ENCODE measurements around the gene ADPRH.

Gene ADPRH

GRCh38 chr3:119613201-119613600 lies 33.9 kb downstream of the ADPRH start:
- no peak overlapping the region for H3K4me3 ChIP-seq (ENCODE audit: low read depth, low read length)
- 0 out of 2 replicates have a peak, but pooled peaks cover 6% of the 10 kb centered on the region for H3K4me1 ChIP-seq (ENCODE audit: control insufficient read depth, insufficient read depth, low read length)
- no peak overlapping the region for H3K9ac ChIP-seq (ENCODE audit: low read length)
- H3K27me3 ChIP-seq (ENCODE audit: control insufficient read depth, insufficient read depth, low read length) = no peaks in the 10 kb centered on the region
- H3K27ac ChIP-seq (ENCODE audit: low read depth, low read length) = no peak overlapping the region
- H3K9me3 ChIP-seq (ENCODE audit: control insufficient read depth, insufficient read depth, low read depth, low read length) = no peaks in the 10 kb centered on the region
- H3K36me3 ChIP-seq (ENCODE audit: control insufficient read depth, insufficient read depth, low read length) = no peaks in the 10 kb centered on the region

GRCh38 chr3:119613872-119614271 lies 34.6 kb downstream of the ADPRH start:
- 0 out of 2 replicates have a peak, but pooled peaks cover 6% of the 10 kb centered on the region for H3K4me1 ChIP-seq (ENCODE audit: control insufficient read depth, insufficient read depth, low read length)
- H3K27ac ChIP-seq (ENCODE audit: low read depth, low read length) = no peak overlapping the region
- no peaks in the 10 kb centered on the region for H3K36me3 ChIP-seq (ENCODE audit: control insufficient read depth, insufficient read depth, low read length)
- no peak overlapping the region for H3K9ac ChIP-seq (ENCODE audit: low read length)
- H3K9me3 ChIP-seq (ENCODE audit: control insufficient read depth, insufficient read depth, low read depth, low read length) = no peaks in the 10 kb centered on the region
- no peak overlapping the region for H3K4me3 ChIP-seq (ENCODE audit: low read depth, low read length)
- no peaks in the 10 kb centered on the region for H3K27me3 ChIP-seq (ENCODE audit: control insufficient read depth, insufficient read depth, low read length)

GRCh38 chr3:119616056-119616455 lies 36.8 kb downstream of the ADPRH start:
- Histone ChIP-seq H3K9ac (ENCODE audit: low read length) (no peak overlapping the region), H3K27ac (ENCODE audit: low read depth, low read length) (no peak overlapping the region), H3K4me3 (ENCODE audit: low read depth, low read length) (no peak overlapping the region), H3K27me3 (ENCODE audit: control insufficient read depth, insufficient read depth, low read length) (no peaks in the 10 kb centered on the region), H3K36me3 (ENCODE audit: control insufficient read depth, insufficient read depth, low read length) (no peaks in the 10 kb centered on the region), H3K9me3 (ENCODE audit: control insufficient read depth, insufficient read depth, low read depth, low read length) (no peaks in the 10 kb centered on the region), H3K4me1 (ENCODE audit: control insufficient read depth, insufficient read depth, low read length) (no peaks in the 10 kb centered on the region)

- Histone ChIP-seq H3K36me3 (ENCODE audit: control insufficient read depth, insufficient read depth, low read length) (no peaks in the 10 kb centered on the region), H3K9ac (ENCODE audit: low read length) (no peak overlapping the region), H3K27ac (ENCODE audit: low read depth, low read length) (no peak overlapping the region), H3K4me3 (ENCODE audit: low read depth, low read length) (no peak overlapping the region), H3K4me1 (ENCODE audit: control insufficient read depth, insufficient read depth, low read length) (no peaks in the 10 kb centered on the region), H3K9me3 (ENCODE audit: control insufficient read depth, insufficient read depth, low read depth, low read length) (peaks cover 2% of the 10 kb centered on the region; the same call in 1 of the 2 replicates), H3K27me3 (ENCODE audit: control insufficient read depth, insufficient read depth, low read length) (no peaks in the 10 kb centered on the region)
These were observed 39.8 kb downstream of the ADPRH start for GRCh38 chr3:119619094-119619493.

GRCh38 chr3:119620899-119621298 lies 41.6 kb downstream of the ADPRH start:
- peaks cover 7% of the 10 kb centered on the region; the same call in 1 of the 2 replicates for H3K4me1 ChIP-seq (ENCODE audit: control insufficient read depth, insufficient read depth, low read length)
- no peak overlapping the region for H3K4me3 ChIP-seq (ENCODE audit: low read depth, low read length)
- no peak overlapping the region for H3K27ac ChIP-seq (ENCODE audit: low read depth, low read length)
- no peaks in the 10 kb centered on the region for H3K27me3 ChIP-seq (ENCODE audit: control insufficient read depth, insufficient read depth, low read length)
- no peak overlapping the region for H3K9ac ChIP-seq (ENCODE audit: low read length)
- H3K36me3 ChIP-seq (ENCODE audit: control insufficient read depth, insufficient read depth, low read length) = no peaks in the 10 kb centered on the region
- H3K9me3 ChIP-seq (ENCODE audit: control insufficient read depth, insufficient read depth, low read depth, low read length) = peaks cover 3% of the 10 kb centered on the region; the same call in 1 of the 2 replicates

- Histone ChIP-seq H3K36me3 (ENCODE audit: control insufficient read depth, insufficient read depth, low read length) (no peaks in the 10 kb centered on the region), H3K4me3 (ENCODE audit: low read depth, low read length) (no peak overlapping the region), H3K27me3 (ENCODE audit: control insufficient read depth, insufficient read depth, low read length) (no peaks in the 10 kb centered on the region), H3K4me1 (ENCODE audit: control insufficient read depth, insufficient read depth, low read length) (peaks cover 13% of the 10 kb centered on the region), H3K9ac (ENCODE audit: low read length) (no peak overlapping the region), H3K27ac (ENCODE audit: low read depth, low read length) (no peak overlapping the region), H3K9me3 (ENCODE audit: control insufficient read depth, insufficient read depth, low read depth, low read length) (peaks cover 3% of the 10 kb centered on the region; the same call in 1 of the 2 replicates)
These were observed 44.9 kb downstream of the ADPRH start for GRCh38 chr3:119624002-119624720.

- peaks cover 13% of the 10 kb centered on the region for H3K4me1 ChIP-seq (ENCODE audit: control insufficient read depth, insufficient read depth, low read length)
- H3K4me3 ChIP-seq (ENCODE audit: low read depth, low read length) = no peak overlapping the region
- H3K9me3 ChIP-seq (ENCODE audit: control insufficient read depth, insufficient read depth, low read depth, low read length) = peaks cover 3% of the 10 kb centered on the region; the same call in 1 of the 2 replicates
- H3K27ac ChIP-seq (ENCODE audit: low read depth, low read length) = no peak overlapping the region
- H3K27me3 ChIP-seq (ENCODE audit: control insufficient read depth, insufficient read depth, low read length) = no peaks in the 10 kb centered on the region
- no peaks in the 10 kb centered on the region for H3K36me3 ChIP-seq (ENCODE audit: control insufficient read depth, insufficient read depth, low read length)
- no peak overlapping the region for H3K9ac ChIP-seq (ENCODE audit: low read length)
These were observed 46.3 kb downstream of the ADPRH start for GRCh38 chr3:119625451-119626153.

GRCh38 chr3:119626196-119626595 lies 46.9 kb downstream of the ADPRH start:
- Histone ChIP-seq H3K27ac (ENCODE audit: low read depth, low read length) (no peak overlapping the region), H3K9me3 (ENCODE audit: control insufficient read depth, insufficient read depth, low read depth, low read length) (peaks cover 3% of the 10 kb centered on the region; the same call in 1 of the 2 replicates), H3K4me1 (ENCODE audit: control insufficient read depth, insufficient read depth, low read length) (peaks cover 13% of the 10 kb centered on the region), H3K9ac (ENCODE audit: low read length) (no peak overlapping the region), H3K4me3 (ENCODE audit: low read depth, low read length) (no peak overlapping the region), H3K27me3 (ENCODE audit: control insufficient read depth, insufficient read depth, low read length) (no peaks in the 10 kb centered on the region), H3K36me3 (ENCODE audit: control insufficient read depth, insufficient read depth, low read length) (no peaks in the 10 kb centered on the region)

GRCh38 chr3:119627461-119627860 lies 48.2 kb downstream of the ADPRH start:
- Histone ChIP-seq H3K27ac (ENCODE audit: low read depth, low read length) (no peak overlapping the region), H3K36me3 (ENCODE audit: control insufficient read depth, insufficient read depth, low read length) (no peaks in the 10 kb centered on the region), H3K9ac (ENCODE audit: low read length) (no peak overlapping the region)

GRCh38 chr3:119628390-119628789 lies 49.1 kb downstream of the ADPRH start:
- no peak overlapping the region for H3K4me3 ChIP-seq (ENCODE audit: low read depth, low read length)
- H3K27ac ChIP-seq (ENCODE audit: low read depth, low read length) = no peak overlapping the region
- peaks cover 13% of the 10 kb centered on the region for H3K4me1 ChIP-seq (ENCODE audit: control insufficient read depth, insufficient read depth, low read length)
- no peaks in the 10 kb centered on the region for H3K27me3 ChIP-seq (ENCODE audit: control insufficient read depth, insufficient read depth, low read length)
- H3K36me3 ChIP-seq (ENCODE audit: control insufficient read depth, insufficient read depth, low read length) = no peaks in the 10 kb centered on the region
- H3K9me3 ChIP-seq (ENCODE audit: control insufficient read depth, insufficient read depth, low read depth, low read length) = peaks cover 3% of the 10 kb centered on the region; the same call in 1 of the 2 replicates
- H3K9ac ChIP-seq (ENCODE audit: low read length) = no peak overlapping the region

More at GRCh38 chr3:119627461-119627860, 48.2 kb downstream of the ADPRH start:
- H3K27me3 ChIP-seq (ENCODE audit: control insufficient read depth, insufficient read depth, low read length) = no peaks in the 10 kb centered on the region
- H3K4me1 ChIP-seq (ENCODE audit: control insufficient read depth, insufficient read depth, low read length) = peaks cover 13% of the 10 kb centered on the region
- H3K9me3 ChIP-seq (ENCODE audit: control insufficient read depth, insufficient read depth, low read depth, low read length) = peaks cover 3% of the 10 kb centered on the region; the same call in 1 of the 2 replicates
- no peak overlapping the region for H3K4me3 ChIP-seq (ENCODE audit: low read depth, low read length)

- Histone ChIP-seq H3K27ac (ENCODE audit: low read depth, low read length) (no peak overlapping the region), H3K36me3 (ENCODE audit: control insufficient read depth, insufficient read depth, low read length) (no peaks in the 10 kb centered on the region), H3K9ac (ENCODE audit: low read length) (no peak overlapping the region), H3K9me3 (ENCODE audit: control insufficient read depth, insufficient read depth, low read depth, low read length) (peaks cover 2% of the 10 kb centered on the region; the same call in 1 of the 2 replicates), H3K4me3 (ENCODE audit: low read depth, low read length) (no peak overlapping the region), H3K4me1 (ENCODE audit: control insufficient read depth, insufficient read depth, low read length) (peaks cover 13% of the 10 kb centered on the region), H3K27me3 (ENCODE audit: control insufficient read depth, insufficient read depth, low read length) (no peaks in the 10 kb centered on the region)
These were observed 49.6 kb downstream of the ADPRH start for GRCh38 chr3:119628816-119629445.

Data from HUES6 (cell line).